Tongue (tissue), 3 donors: ENCODE data around the gene NSUN7. TPM values are rescaled to one million over a fixed set of nuclear protein-coding genes. Genes with fewer than 3 reads are reported as not detected.
A peak's percentile ranks its signal among the peaks of the same experiment; 100 is the strongest.

Experiments used
- DNase-seq: peaks from one replicate; pipeline ENCODE4 v3.0.0-alpha.2; 2015
- small RNA-seq: library from RNA; depleted of rRNA; stranded (forward); fragments of <200 nt; gene quantifications from one replicate; pipeline ENCODE3, GENCODE V24; 2014; ENCODE audit warnings: low replicate concordance
- total RNA-seq: library from RNA; depleted of rRNA; stranded (reverse); fragments of >200 nt; gene quantifications from one replicate; pipeline ENCODE4 v1.2.3, GENCODE V29; 2014

NSUN7 gene
- total RNA-seq, 1 donor from 2014 or later: 3.5 TPM

GRCh38 chr4:40848940-40849339, 99.2 kb downstream of the NSUN7 start:
- DNase-seq: no peak

- DNase-seq: no peak
Measured at GRCh38 chr4:40850496-40850895, 100.7 kb downstream of the NSUN7 start.

DNA sequence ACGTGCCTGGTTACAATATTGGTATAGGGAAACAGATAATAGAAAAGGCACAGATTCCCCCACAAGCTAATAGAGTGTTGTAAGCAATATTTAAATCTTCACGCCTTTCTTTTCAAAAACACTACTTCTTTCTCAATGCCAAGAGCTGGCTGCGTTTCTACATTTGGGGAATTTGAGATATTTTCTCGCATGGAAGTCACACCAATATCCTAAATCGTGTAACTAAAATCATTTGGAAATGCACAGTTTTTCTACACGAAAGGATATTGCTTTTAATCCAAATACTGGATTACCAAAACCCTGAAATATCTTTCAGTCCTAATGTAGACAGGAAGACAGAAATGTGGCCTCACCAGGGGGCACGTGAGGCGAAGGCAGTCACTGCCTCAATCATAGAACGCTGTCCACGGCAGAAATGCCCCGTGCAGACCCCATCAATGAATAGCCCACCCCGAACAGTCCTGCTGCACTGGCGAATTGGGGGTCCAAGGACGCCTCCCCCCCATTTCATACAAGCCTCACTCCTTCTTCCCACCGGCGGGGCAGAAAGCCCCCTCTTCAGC, 106.6 kb downstream of the NSUN7 start:
- no peak for DNase-seq

DNA sequence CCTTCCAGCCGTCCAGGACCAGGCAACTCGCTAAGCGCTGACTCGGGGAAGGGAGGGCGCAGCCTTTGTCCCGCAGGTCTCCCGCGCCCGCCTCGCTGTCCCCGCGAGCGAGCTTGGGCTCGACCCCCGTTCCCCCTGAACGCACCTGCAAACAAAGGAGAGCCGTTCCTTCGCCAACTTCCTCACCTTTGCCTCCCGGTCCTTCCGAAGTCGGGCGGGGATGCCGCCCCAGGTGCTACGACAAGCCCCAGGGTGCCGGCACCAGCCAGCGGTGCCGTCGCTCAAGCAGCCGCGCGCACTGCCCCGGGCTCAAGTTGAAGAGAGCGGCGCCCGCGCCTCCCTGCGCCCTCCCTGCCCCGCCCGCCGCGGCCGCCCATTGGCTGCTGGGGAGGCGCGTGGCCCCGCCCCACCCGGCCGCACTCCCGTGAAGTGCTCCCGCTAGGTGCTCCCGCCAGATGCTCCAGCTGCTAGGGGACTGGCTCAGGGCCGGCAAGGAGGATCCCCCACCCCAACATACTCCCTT, 107.1 kb downstream of the NSUN7 start:
- DNase-seq: peak; percentile 87

- peak; percentile 25 for DNase-seq
Measured at GRCh38 chr4:40857956-40858355, 108.2 kb downstream of the NSUN7 start.

GRCh38 chr4:40858962-40859361, 109.2 kb downstream of the NSUN7 start:
- DNase-seq: peak; percentile 63

Small RNA genes within 50 kb of the gene (small RNA-seq; reads per million reads assigned to genes)
- gene RF00019: not detected

Other genes with a start within 250 kb of the NSUN7 start
- 31.6 TPM for gene RBM47, start 120.1 kb upstream of the NSUN7 start, total RNA-seq